AG10803 (cell line): ENCODE measurements around the gene KLHL1.

ENCODE experiments used
- DNase-seq: peaks from one replicate; pipeline ENCODE4 v3.0.0; 2010; ENCODE audit warnings: low read depth
- H3K4me3 ChIP-seq: 2 replicates; pipeline ENCODE4 v1.5.1; 2011; ENCODE audit warnings: mild to moderate bottlenecking, low read length, control low read depth
- CTCF ChIP-seq: conservative IDR thresholded peaks from 2 replicates; pipeline ENCODE4 v1.5.1; 2011; ENCODE audit warnings: mild to moderate bottlenecking, low read length, control low read depth, inconsistent platforms

KLHL1 gene

DNA sequence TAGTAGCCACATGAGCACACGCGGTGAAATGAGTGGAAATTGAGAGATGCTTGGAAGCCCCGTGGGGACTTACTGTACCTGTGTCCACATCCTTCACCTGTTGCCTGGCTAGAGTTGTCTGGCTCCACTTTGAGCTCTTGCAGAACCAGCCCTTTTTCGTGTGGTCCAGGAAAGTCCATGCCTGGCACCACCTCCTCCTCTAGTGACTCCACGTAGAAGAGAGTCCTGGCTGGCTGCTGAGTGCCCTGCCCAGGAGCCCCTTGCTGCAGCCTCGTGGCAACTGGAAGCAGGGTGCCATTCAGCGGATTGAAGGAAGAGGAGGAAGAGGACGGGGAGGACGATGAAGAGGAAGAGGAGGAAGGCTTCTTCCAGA lies 1.1 kb downstream of the KLHL1 start:
- no peak overlapping the region for H3K4me3 ChIP-seq
- no peak for TF ChIP-seq CTCF
- no peak for DNase-seq

DNA sequence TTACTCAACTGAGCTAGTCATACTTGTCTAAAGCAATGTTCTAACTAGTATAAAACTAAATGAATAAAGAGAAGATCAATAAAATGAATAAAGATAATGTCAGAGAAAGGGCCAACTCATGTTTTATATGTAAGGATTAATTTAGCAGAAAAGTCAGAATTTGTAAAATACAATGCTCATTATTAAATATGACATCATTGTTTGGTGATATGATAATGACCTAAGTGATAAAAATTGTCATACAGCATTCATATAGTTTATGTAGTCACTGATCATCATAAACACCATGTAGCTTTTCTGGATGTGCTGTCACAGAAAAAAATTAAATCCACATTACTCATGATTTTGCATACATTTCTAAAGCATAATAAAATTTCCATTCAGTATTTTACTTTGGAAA lies 3.8 kb downstream of the KLHL1 start:
- no peak for DNase-seq
- no peak overlapping the region for H3K4me3 ChIP-seq
- no peak for TF ChIP-seq CTCF

- no peak for DNase-seq
- TF ChIP-seq CTCF, result peak; percentile 3; the same call in 1 of the 2 replicates
Observed at GRCh38 chr13:70098669-70099068, 9.6 kb downstream of the KLHL1 start.

GRCh38 chr13:70090036-70090723 lies 18.1 kb downstream of the KLHL1 start:
- DNase-seq, result no peak
- no peak for TF ChIP-seq CTCF
- H3K4me3 ChIP-seq, result no peak overlapping the region

More at GRCh38 chr13:70098669-70099068, 9.6 kb downstream of the KLHL1 start:
- no peak overlapping the region for H3K4me3 ChIP-seq

GRCh38 chr13:70088926-70089325 lies 19.3 kb downstream of the KLHL1 start:
- DNase-seq, result no peak
- TF ChIP-seq CTCF, result no peak
- H3K4me3 ChIP-seq, result no peak overlapping the region

DNA sequence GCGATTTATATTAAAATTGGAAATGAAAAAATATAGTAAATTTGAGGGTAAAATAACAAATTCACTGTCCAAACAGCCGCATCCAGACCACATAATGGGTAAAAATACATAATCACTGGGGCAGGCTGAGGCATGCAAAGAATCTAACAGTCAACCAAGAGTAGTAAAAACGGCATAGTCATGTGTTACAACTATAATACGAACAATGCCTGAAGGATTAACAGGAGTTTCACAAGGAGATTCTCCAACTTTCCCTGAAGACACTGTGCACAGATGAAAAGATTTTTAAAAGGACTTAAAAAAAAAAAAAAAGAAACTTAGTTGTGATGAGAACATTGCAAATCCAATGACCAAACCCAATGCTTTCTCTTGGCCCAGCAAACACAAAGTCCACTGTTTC lies 21.0 kb downstream of the KLHL1 start:
- no peak for DNase-seq
- no peak for TF ChIP-seq CTCF
- H3K4me3 ChIP-seq, result no peak overlapping the region

DNA sequence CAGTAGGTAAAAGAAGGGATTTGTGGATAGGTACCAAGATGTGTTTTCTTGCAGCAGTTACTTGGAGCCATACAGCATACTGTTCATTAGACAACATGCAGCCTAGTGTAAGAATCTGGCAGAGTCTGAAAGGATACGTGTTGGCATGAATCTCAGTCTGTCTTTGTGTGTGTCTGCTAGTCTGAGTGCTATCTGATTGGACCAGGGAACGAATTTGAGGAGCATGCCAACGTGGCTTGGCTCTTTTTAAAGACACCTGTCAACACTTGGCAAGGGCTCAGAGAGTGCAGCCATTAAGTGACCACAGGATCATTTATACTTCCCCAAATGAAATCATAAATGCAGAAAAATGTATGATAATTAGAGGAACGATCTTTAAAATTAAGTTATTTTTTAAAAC lies 28.2 kb downstream of the KLHL1 start:
- no peak for DNase-seq
- H3K4me3 ChIP-seq, result no peak overlapping the region
- no peak for TF ChIP-seq CTCF
